T-helper 1 cell treated with Interleukin-12 subunit alpha and Interleukin-12 subunit beta and Interleukin-4 antibody, amounts not matched to agents 30 μg/mL and 1 μg/mL, for 36 hours (primary cell): ENCODE results near the gene RAB34.

ENCODE experiments used
- H3K27ac Mint-ChIP-seq: one replicate; pipeline ENCODE4 v1.8.0; 2021; ENCODE audit warnings: mild to moderate bottlenecking, mixed read lengths
- H3K27me3 Mint-ChIP-seq: one replicate; pipeline ENCODE4 v1.8.0; 2021; ENCODE audit warnings: low read depth, mixed read lengths
- H3K36me3 Mint-ChIP-seq: one replicate; pipeline ENCODE4 v1.8.0; 2021; ENCODE audit warnings: low read depth, mixed read lengths
- H3K4me1 Mint-ChIP-seq: one replicate; pipeline ENCODE4 v1.8.0; 2021; ENCODE audit warnings: low read depth, mixed read lengths
- H3K4me3 Mint-ChIP-seq: one replicate; pipeline ENCODE4 v1.8.0; 2021; ENCODE audit warnings: mild to moderate bottlenecking, moderate library complexity, mixed read lengths
- H3K9me3 Mint-ChIP-seq: one replicate; pipeline ENCODE4 v1.8.0; 2021; ENCODE audit warnings: mixed read lengths

The RAB34 gene

DNA sequence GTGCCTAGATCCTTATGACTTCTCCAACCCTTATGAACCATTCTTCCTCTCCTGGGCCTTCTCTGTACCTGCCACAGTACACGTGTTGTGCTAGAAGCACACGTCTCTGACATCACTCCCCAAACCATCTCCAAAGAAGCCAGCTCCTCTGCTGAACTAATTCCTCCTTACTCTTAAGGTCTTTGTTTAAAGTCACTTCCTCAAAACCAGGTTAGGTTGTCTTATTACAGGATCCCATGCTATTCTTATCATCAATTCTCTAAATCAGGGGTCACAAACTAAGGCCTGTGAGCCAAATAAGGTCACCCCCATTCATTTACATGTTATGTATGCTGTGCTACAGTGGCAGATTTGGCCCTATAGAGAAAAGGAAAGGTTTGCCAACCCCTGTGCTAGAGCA lies 51.7 kb downstream of the RAB34 start:
- Mint-ChIP-seq H3K4me1 (peaks cover 40% of the 10 kb centered on the region), H3K36me3 (peaks cover 25% of the 10 kb centered on the region), H3K27ac (peak overlapping the region; percentile 12), H3K4me3 (no peak overlapping the region), H3K27me3 (no peaks in the 10 kb centered on the region), H3K9me3 (no peaks in the 10 kb centered on the region)
